ENCODE data around the gene PAH. TPM values are rescaled to one million over a fixed set of nuclear protein-coding genes. Genes with fewer than 3 reads are reported as not detected.

PAH gene
- total RNA-seq, 1 experiment from 2014 or later: 5.1 TPM

DNA sequence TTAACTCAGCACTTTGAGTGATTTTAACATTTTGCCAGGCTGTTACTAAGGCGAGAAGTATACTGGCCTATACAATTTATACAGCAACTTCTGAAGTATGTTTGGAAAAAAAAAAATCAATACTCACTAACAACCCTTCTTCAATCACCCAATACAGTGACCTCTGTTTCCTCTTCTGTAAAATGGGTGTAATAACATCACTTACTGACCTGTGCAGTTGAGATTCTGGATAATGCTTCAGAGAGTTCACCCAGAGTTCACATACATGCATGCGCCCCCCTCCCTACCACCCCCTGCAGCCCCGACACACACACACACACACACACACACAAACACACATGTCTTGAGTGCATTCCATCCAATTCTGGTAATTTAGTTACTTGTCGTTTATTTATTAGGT, 9.1 kb downstream of the PAH start:
- no TSS peak for BruUV-seq (replicated peaks)
- no peak for DNase-seq
- H3K4me3 ChIP-seq (ENCODE audit: low read depth, low read length): no peak overlapping the region
- no peak overlapping the region for H3K27ac Mint-ChIP-seq (ENCODE audit: unreplicated experiment)
- H3K9me3 Mint-ChIP-seq (ENCODE audit: unreplicated experiment): no peaks in the 10 kb centered on the region
- TF ChIP-seq, protein P1, sequence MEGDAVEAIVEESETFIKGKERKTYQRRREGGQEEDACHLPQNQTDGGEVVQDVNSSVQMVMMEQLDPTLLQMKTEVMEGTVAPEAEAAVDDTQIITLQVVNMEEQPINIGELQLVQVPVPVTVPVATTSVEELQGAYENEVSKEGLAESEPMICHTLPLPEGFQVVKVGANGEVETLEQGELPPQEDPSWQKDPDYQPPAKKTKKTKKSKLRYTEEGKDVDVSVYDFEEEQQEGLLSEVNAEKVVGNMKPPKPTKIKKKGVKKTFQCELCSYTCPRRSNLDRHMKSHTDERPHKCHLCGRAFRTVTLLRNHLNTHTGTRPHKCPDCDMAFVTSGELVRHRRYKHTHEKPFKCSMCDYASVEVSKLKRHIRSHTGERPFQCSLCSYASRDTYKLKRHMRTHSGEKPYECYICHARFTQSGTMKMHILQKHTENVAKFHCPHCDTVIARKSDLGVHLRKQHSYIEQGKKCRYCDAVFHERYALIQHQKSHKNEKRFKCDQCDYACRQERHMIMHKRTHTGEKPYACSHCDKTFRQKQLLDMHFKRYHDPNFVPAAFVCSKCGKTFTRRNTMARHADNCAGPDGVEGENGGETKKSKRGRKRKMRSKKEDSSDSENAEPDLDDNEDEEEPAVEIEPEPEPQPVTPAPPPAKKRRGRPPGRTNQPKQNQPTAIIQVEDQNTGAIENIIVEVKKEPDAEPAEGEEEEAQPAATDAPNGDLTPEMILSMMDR (IDR thresholded peaks at IDR 0.05; ENCODE audit: insufficient read depth in 1 of 2, low read depth in 1 of 2, low read length in 1 of 2, severe bottlenecking in 1 of 2, unreplicated experiment in 1 of 2): no peak
- H3K36me3 Mint-ChIP-seq (ENCODE audit: insufficient read depth, unreplicated experiment): no peaks in the 10 kb centered on the region
- intact Hi-C loops (cut with micrococcal nuclease; ENCODE audit: unreplicated experiment): no loop called here
- H3K4me1 ChIP-seq: no peaks in the 10 kb centered on the region
- H3K36me3 ChIP-seq (ENCODE audit: control insufficient read depth, insufficient read depth, low read length): no peaks in the 10 kb centered on the region
- H3K4me3 Mint-ChIP-seq (ENCODE audit: unreplicated experiment): no peak overlapping the region
- ChIA-PET CTCF (no interaction called here), POLR2A (no interaction called here)
- H3K27me3 ChIP-seq (replicated peaks; ENCODE audit: control insufficient read depth, insufficient read depth, low read length): no peaks in the 10 kb centered on the region
- H3K27me3 Mint-ChIP-seq (ENCODE audit: insufficient read depth, unreplicated experiment): no peaks in the 10 kb centered on the region
- no peaks in the 10 kb centered on the region for H3K9me3 ChIP-seq
- H3K4me1 Mint-ChIP-seq (ENCODE audit: low read depth, unreplicated experiment): no peaks in the 10 kb centered on the region

DNA sequence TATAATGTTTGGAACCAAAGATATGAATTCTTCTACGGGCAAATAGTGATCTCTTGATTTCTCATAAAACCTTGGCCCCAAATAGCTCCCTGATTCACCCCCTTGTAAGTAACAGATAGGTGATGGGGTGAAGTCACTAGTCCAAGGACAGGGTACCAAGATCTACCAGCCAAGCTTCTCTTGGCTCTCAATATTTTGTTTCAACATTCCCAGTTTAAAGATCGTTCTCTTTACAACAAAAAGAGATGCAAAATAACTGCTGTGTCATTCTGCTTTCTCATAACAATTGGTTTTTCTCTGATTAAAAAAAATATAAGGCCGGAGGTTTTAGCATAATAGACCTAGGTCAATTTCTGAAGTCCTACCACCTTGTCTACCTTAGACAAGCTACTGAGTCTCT, 11.8 kb downstream of the PAH start:
- Mint-ChIP-seq H3K27ac (ENCODE audit: unreplicated experiment) (no peak overlapping the region), H3K4me3 (ENCODE audit: unreplicated experiment) (no peak overlapping the region), H3K36me3 (ENCODE audit: insufficient read depth, unreplicated experiment) (no peaks in the 10 kb centered on the region), H3K4me1 (ENCODE audit: low read depth, unreplicated experiment) (no peaks in the 10 kb centered on the region), H3K9me3 (ENCODE audit: unreplicated experiment) (no peaks in the 10 kb centered on the region), H3K27me3 (ENCODE audit: insufficient read depth, unreplicated experiment) (no peaks in the 10 kb centered on the region)
- Histone ChIP-seq H3K9me3 (no peaks in the 10 kb centered on the region), H3K27me3 (replicated peaks; ENCODE audit: control insufficient read depth, insufficient read depth, low read length) (no peaks in the 10 kb centered on the region), H3K36me3 (ENCODE audit: control insufficient read depth, insufficient read depth, low read length) (no peaks in the 10 kb centered on the region), H3K4me3 (ENCODE audit: low read depth, low read length) (no peak overlapping the region), H3K4me1 (peaks cover 4% of the 10 kb centered on the region; the same call in 1 of the 2 replicates)
- intact Hi-C loops (cut with micrococcal nuclease; ENCODE audit: unreplicated experiment): no loop called here
- CTCF ChIA-PET: no interaction called here
- POLR2A ChIA-PET: no interaction called here
- TF ChIP-seq, protein P1 (IDR thresholded peaks at IDR 0.05; ENCODE audit: insufficient read depth in 1 of 2, low read depth in 1 of 2, low read length in 1 of 2, severe bottlenecking in 1 of 2, unreplicated experiment in 1 of 2): no peak
- no TSS peak for BruUV-seq (replicated peaks)
- DNase-seq: no peak

- H3K4me3 Mint-ChIP-seq (ENCODE audit: unreplicated experiment): no peak overlapping the region
- DNase-seq: no peak
- Histone ChIP-seq H3K27me3 (replicated peaks; ENCODE audit: control insufficient read depth, insufficient read depth, low read length) (no peaks in the 10 kb centered on the region), H3K9me3 (no peaks in the 10 kb centered on the region), H3K4me3 (ENCODE audit: low read depth, low read length) (no peak overlapping the region), H3K36me3 (ENCODE audit: control insufficient read depth, insufficient read depth, low read length) (no peaks in the 10 kb centered on the region), H3K4me1 (peaks cover 4% of the 10 kb centered on the region; the same call in 1 of the 2 replicates)
- TF ChIP-seq, protein P1 (IDR thresholded peaks at IDR 0.05; ENCODE audit: insufficient read depth in 1 of 2, low read depth in 1 of 2, low read length in 1 of 2, severe bottlenecking in 1 of 2, unreplicated experiment in 1 of 2): no peak
- no peak overlapping the region for H3K27ac Mint-ChIP-seq (ENCODE audit: unreplicated experiment)
- ChIA-PET CTCF (no interaction called here), POLR2A (interaction anchor here (0.6 kb wide), 1 partner anchor 127 kb away, joined by 4 read pairs; no protein-coding TSS in a partner anchor)
- H3K4me1 Mint-ChIP-seq (ENCODE audit: low read depth, unreplicated experiment): no peaks in the 10 kb centered on the region
- intact Hi-C loops (cut with micrococcal nuclease; ENCODE audit: unreplicated experiment): no loop called here
- H3K36me3 Mint-ChIP-seq (ENCODE audit: insufficient read depth, unreplicated experiment): no peaks in the 10 kb centered on the region
- no peaks in the 10 kb centered on the region for H3K27me3 Mint-ChIP-seq (ENCODE audit: insufficient read depth, unreplicated experiment)
- no peaks in the 10 kb centered on the region for H3K9me3 Mint-ChIP-seq (ENCODE audit: unreplicated experiment)
- BruUV-seq (replicated peaks): no TSS peak
Observed at GRCh38 chr12:102903337-102904007, 13.6 kb downstream of the PAH start.
